GM06990 (cell line): Measurements from ENCODE around the gene IPO5.

Experiments
- DNase-seq: peaks from one replicate; pipeline ENCODE4 v3.0.0-alpha.2; 2011; ENCODE audit not compliant: insufficient read length; ENCODE audit errors: extremely low read depth
- H3K27me3 ChIP-seq: replicated peaks from 2 replicates; pipeline ENCODE4 v1.6.0; 2011; ENCODE audit warnings: low read length; ENCODE audit not compliant: control insufficient read depth, insufficient read depth
- H3K36me3 ChIP-seq: 2 replicates; pipeline ENCODE4 v1.5.1; 2011; ENCODE audit warnings: low read length; ENCODE audit not compliant: control insufficient read depth, insufficient read depth
- H3K4me3 ChIP-seq: replicated peaks from 2 replicates; pipeline ENCODE4 v1.5.1; 2011; ENCODE audit warnings: low read depth, mild to moderate bottlenecking, control low read depth, low read length
- CTCF ChIP-seq: IDR thresholded peaks from 2 replicates; pipeline ENCODE4 v1.5.1; 2011; ENCODE audit warnings: low read length, control low read depth, mild to moderate bottlenecking, inconsistent platforms; ENCODE audit not compliant: insufficient read depth, poor library complexity, severe bottlenecking

Gene IPO5

DNA sequence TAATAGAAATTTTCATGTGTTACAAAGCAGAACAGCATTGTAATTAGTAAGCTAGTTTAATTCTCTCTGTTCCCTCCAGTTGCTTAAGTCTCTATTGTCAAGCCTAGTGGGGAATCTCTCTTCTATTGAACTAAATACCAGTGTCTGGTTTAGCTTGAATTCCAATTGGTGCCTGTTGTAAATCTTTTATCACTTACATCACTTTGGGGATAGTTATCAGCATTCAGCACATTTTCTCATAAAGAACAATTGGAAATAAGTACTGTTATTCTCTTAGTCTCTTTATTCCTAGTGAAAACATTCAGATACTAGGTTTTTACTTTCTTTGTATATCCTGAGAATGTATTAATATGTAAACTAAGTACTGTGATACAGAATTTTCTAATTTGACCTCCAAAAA is 25.2 kb downstream of the IPO5 start:
- Histone ChIP-seq H3K4me3 (peak overlapping the region; percentile 14; the same call in 1 of the 2 replicates), H3K36me3 (no peaks in the 10 kb centered on the region), H3K27me3 (no peaks in the 10 kb centered on the region)
- DNase-seq: no peak
- no peak for TF ChIP-seq CTCF

DNA sequence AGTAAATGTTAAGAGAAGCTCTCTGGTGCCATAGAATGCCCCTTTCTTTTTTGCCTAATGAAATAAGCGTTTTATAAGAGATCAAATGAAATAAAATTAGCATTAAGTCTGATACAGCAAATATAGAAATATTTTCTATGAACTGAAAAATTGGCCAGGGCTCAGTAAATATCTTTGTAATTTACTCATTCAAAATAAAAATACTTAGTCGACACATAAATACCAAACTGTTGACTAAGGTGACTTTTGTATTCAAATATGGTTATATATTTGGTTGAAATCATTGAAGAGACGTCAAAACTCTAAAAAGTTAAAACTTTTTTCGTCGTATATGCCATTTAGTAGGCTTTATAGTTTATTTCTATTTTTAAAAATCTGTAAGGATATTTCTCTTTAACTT is 25.6 kb downstream of the IPO5 start:
- H3K4me3 ChIP-seq: no peak overlapping the region
- no peaks in the 10 kb centered on the region for H3K36me3 ChIP-seq
- TF ChIP-seq CTCF: no peak
- no peaks in the 10 kb centered on the region for H3K27me3 ChIP-seq
- DNase-seq: no peak

GRCh38 chr13:97979556-97979955 is 26.1 kb downstream of the IPO5 start:
- no peak overlapping the region for H3K4me3 ChIP-seq
- TF ChIP-seq CTCF: no peak
- DNase-seq: no peak
- no peaks in the 10 kb centered on the region for H3K36me3 ChIP-seq
- H3K27me3 ChIP-seq: no peaks in the 10 kb centered on the region

- peaks cover 7% of the 10 kb centered on the region for H3K36me3 ChIP-seq
- no peak overlapping the region for H3K4me3 ChIP-seq
- DNase-seq: no peak
- no peaks in the 10 kb centered on the region for H3K27me3 ChIP-seq
- no peak for TF ChIP-seq CTCF
Measured at GRCh38 chr13:97982286-97982685, 28.8 kb downstream of the IPO5 start.

DNA sequence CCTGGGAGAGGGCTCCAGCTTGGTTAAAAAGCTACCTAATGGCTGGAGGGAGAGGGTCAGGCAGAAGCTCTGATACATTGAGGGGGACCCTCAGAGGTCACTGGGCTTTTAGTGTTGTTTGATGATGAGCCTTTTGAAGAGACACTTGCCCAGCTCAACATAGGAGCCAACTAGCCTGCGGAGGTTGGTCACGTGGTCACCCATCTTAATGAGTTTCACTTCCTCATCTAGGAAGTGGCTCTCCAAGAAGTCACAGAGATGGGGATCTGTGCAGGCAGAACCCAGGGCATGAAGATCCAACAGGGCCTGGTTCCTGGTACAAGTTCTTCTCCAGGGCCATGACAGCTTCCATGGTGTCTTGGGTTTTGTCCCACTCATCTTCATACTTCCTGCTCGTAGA is 33.4 kb downstream of the IPO5 start:
- H3K4me3 ChIP-seq: no peak overlapping the region
- peaks cover 10% of the 10 kb centered on the region for H3K36me3 ChIP-seq
- no peak for DNase-seq
- no peak for TF ChIP-seq CTCF
- no peaks in the 10 kb centered on the region for H3K27me3 ChIP-seq

- Histone ChIP-seq H3K4me3 (no peak overlapping the region), H3K36me3 (peaks cover 17% of the 10 kb centered on the region), H3K27me3 (no peaks in the 10 kb centered on the region)
- TF ChIP-seq CTCF: no peak
- DNase-seq: no peak
Measured at GRCh38 chr13:97999653-98000052, 46.2 kb downstream of the IPO5 start.
